Measurements from ENCODE around the gene SEMA5A. TPM values are rescaled to one million over a fixed set of nuclear protein-coding genes. Genes with fewer than 3 reads are reported as not detected.

SEMA5A gene
- total RNA-seq, 1 donor from 2014 or later: 1.6 TPM

GRCh38 chr5:9212605-9213004 lies 333.3 kb downstream of the SEMA5A start:
- Histone ChIP-seq H3K36me3 (ENCODE audit: control insufficient read depth, insufficient read depth, low read length) (no peaks in the 10 kb centered on the region), H3K4me3 (ENCODE audit: low read depth, low read length) (no peak overlapping the region), H3K27me3 (ENCODE audit: control insufficient read depth, insufficient read depth, low read length) (no peaks in the 10 kb centered on the region)
- no peak for TF ChIP-seq CTCF (IDR thresholded peaks at IDR 0.05; ENCODE audit: insufficient read depth, low read length, severe bottlenecking)
- peak; percentile 64 for DNase-seq (ENCODE audit: low read depth)
- no peak for FAIRE-seq

- TF ChIP-seq CTCF (IDR thresholded peaks at IDR 0.05; ENCODE audit: insufficient read depth, low read length, severe bottlenecking): no peak
- H3K4me3 ChIP-seq (ENCODE audit: low read depth, low read length): no peak overlapping the region
- no peaks in the 10 kb centered on the region for H3K27me3 ChIP-seq (ENCODE audit: control insufficient read depth, insufficient read depth, low read length)
- H3K36me3 ChIP-seq (ENCODE audit: control insufficient read depth, insufficient read depth, low read length): no peaks in the 10 kb centered on the region
- FAIRE-seq: no peak
- peak; percentile 49 for DNase-seq (ENCODE audit: low read depth)
Observed at GRCh38 chr5:9209846-9210492, 335.9 kb downstream of the SEMA5A start.

GRCh38 chr5:9207817-9208418 lies 338.0 kb downstream of the SEMA5A start:
- TF ChIP-seq CTCF (IDR thresholded peaks at IDR 0.05; ENCODE audit: insufficient read depth, low read length, severe bottlenecking): peak; percentile 14
- DNase-seq (ENCODE audit: low read depth) (peak; percentile 60), FAIRE-seq (no peak)
- no peaks in the 10 kb centered on the region for H3K36me3 ChIP-seq (ENCODE audit: control insufficient read depth, insufficient read depth, low read length)
- no peaks in the 10 kb centered on the region for H3K27me3 ChIP-seq (ENCODE audit: control insufficient read depth, insufficient read depth, low read length)
- H3K4me3 ChIP-seq (ENCODE audit: low read depth, low read length): no peak overlapping the region

GRCh38 chr5:9202636-9203035 lies 343.2 kb downstream of the SEMA5A start:
- Histone ChIP-seq H3K36me3 (ENCODE audit: control insufficient read depth, insufficient read depth, low read length) (no peaks in the 10 kb centered on the region), H3K4me3 (ENCODE audit: low read depth, low read length) (no peak overlapping the region), H3K27me3 (ENCODE audit: control insufficient read depth, insufficient read depth, low read length) (no peaks in the 10 kb centered on the region)
- no peak for TF ChIP-seq CTCF (IDR thresholded peaks at IDR 0.05; ENCODE audit: insufficient read depth, low read length, severe bottlenecking)
- FAIRE-seq: no peak
- DNase-seq (ENCODE audit: low read depth): no peak

- no peak for DNase-seq (ENCODE audit: low read depth)
- no peak for TF ChIP-seq CTCF (IDR thresholded peaks at IDR 0.05; ENCODE audit: insufficient read depth, low read length, severe bottlenecking)
- Histone ChIP-seq H3K36me3 (ENCODE audit: control insufficient read depth, insufficient read depth, low read length) (no peaks in the 10 kb centered on the region), H3K27me3 (ENCODE audit: control insufficient read depth, insufficient read depth, low read length) (no peaks in the 10 kb centered on the region), H3K4me3 (ENCODE audit: low read depth, low read length) (no peak overlapping the region)
- no peak for FAIRE-seq
Observed at GRCh38 chr5:9201761-9202160, 344.1 kb downstream of the SEMA5A start.

- Histone ChIP-seq H3K36me3 (ENCODE audit: control insufficient read depth, insufficient read depth, low read length) (no peaks in the 10 kb centered on the region), H3K4me3 (ENCODE audit: low read depth, low read length) (no peak overlapping the region), H3K27me3 (ENCODE audit: control insufficient read depth, insufficient read depth, low read length) (no peaks in the 10 kb centered on the region)
- FAIRE-seq: peak; percentile 28
- DNase-seq (ENCODE audit: low read depth): no peak
- TF ChIP-seq CTCF (IDR thresholded peaks at IDR 0.05; ENCODE audit: insufficient read depth, low read length, severe bottlenecking): no peak
Observed at GRCh38 chr5:9201011-9201410, 344.9 kb downstream of the SEMA5A start.

Measured in bronchial epithelial cell (primary cell).